K562 (cell line): ENCODE results near the gene BCAS1. TPM values are rescaled to one million over a fixed set of nuclear protein-coding genes. Genes with fewer than 3 reads are reported as not detected.
A peak's percentile ranks its signal among the peaks of the same experiment; 100 is the strongest.

Experiments used
- HCFC1 ChIP-seq: IDR thresholded peaks from 2 replicates; pipeline ENCODE4 v1.6.1; 2012; ENCODE audit warnings: low read depth, low read length, improper control_type of control experiment
- HNRNPL ChIP-seq: fragments of 200-400 bp; formaldehyde crosslinking; IDR thresholded peaks from 2 replicates; pipeline ENCODE4 v1.6.1; 2017; ENCODE audit warnings: low read depth, mild to moderate bottlenecking, low read length
- HNRNPUL1 ChIP-seq: fragments of 200-400 bp; formaldehyde crosslinking; IDR thresholded peaks from 2 replicates; pipeline ENCODE4 v1.6.1; 2017; ENCODE audit warnings: low read length
- IFI16 ChIP-seq: fragments of 250-450 bp; sonication (Bioruptor Pico); IDR thresholded peaks from 2 replicates; pipeline ENCODE4 v2.1.2; 2022; ENCODE audit warnings: mild to moderate bottlenecking, inconsistent platforms
- MXI1 ChIP-seq: IDR thresholded peaks from 2 replicates; pipeline ENCODE4 v1.6.1; 2011; ENCODE audit warnings: low read depth, mild to moderate bottlenecking, improper control_type of control experiment, low read length
- TEAD4 ChIP-seq, 2 experiments: sonication (generic) in 1 of 2; formaldehyde crosslinking in 1 of 2; IDR thresholded peaks; 2 replicates each; pipeline versions ENCODE4 v1.6.1 to v1.8.0; 2012 to 2022; ENCODE audit warnings: borderline replicate concordance in 1 of 2, inconsistent platforms in 1 of 2, low read length in 1 of 2, mild to moderate bottlenecking in 1 of 2, missing genetic modification reagents in 1 of 2
- polyA plus RNA-seq, 8 experiments: library from polyadenylated mRNA; depleted of rRNA in 4 of 8; stranded (reverse) in 5 of 8; unstranded in 3 of 8; fragments of >200 nt; fragmentation: Nextera tagmentation in 2 of 8; fragmentation: Illumina TruSeq in 1 of 8; extraction: Ambion mirVana in 2 of 8; extraction: Trizol in 1 of 8; gene quantifications; 2 replicates each; pipeline versions ENCODE4 v1.2.1 to v1.2.3, GENCODE V29; 2011 to 2014; ENCODE audit warnings: inconsistent platforms in 1 of 8, missing spikeins in 1 of 8
- total RNA-seq, 7 experiments: library from RNA; depleted of rRNA in 6 of 7; stranded (reverse); fragments of >200 nt in 6 of 7; fragmentation: Illumina TruSeq in 2 of 7; extraction: Trizol in 2 of 7; gene quantifications; 2 replicates each; pipeline versions ENCODE4 v1.2.1 to v1.2.3, GENCODE V29; 2011 to 2021; ENCODE audit warnings: low replicate concordance in 1 of 7
- TF ChIP-seq, protein P1 (sequence below), 2 experiments: fragments of 150-350 bp in 1 of 2; IDR thresholded peaks; 2 replicates each; pipeline ENCODE4 v1.6.1; 2012 to 2016; ENCODE audit warnings: low read depth in 2 of 2, low read length in 2 of 2, mild to moderate bottlenecking in 1 of 2, moderate library complexity in 1 of 2
- TF ChIP-seq, protein P2 (sequence below): sonication (generic); formaldehyde crosslinking; IDR thresholded peaks from 2 replicates; pipeline ENCODE4 v1.8.1; 2023; ENCODE audit warnings: mild to moderate bottlenecking, missing genetic modification reagents
- TF ChIP-seq, protein P3 (sequence below): fragments of 250-450 bp; sonication (Bioruptor Pico); IDR thresholded peaks from 2 replicates; pipeline ENCODE4 v1.4.0; 2020
- TF ChIP-seq, protein P4 (sequence below): sonication (generic); formaldehyde crosslinking; IDR thresholded peaks from 2 replicates; pipeline ENCODE4 v1.8.0; 2022; ENCODE audit warnings: mild to moderate bottlenecking, missing genetic modification reagents
- TF ChIP-seq, protein P5 (sequence below): fragments of 450-650 bp; formaldehyde crosslinking; IDR thresholded peaks from 2 replicates; pipeline ENCODE4 v1.4.0; 2022; ENCODE audit warnings: missing genetic modification characterization
- TF ChIP-seq, protein P6 (sequence below): sonication (generic); formaldehyde crosslinking; IDR thresholded peaks from 2 replicates; pipeline ENCODE4 v1.8.0; 2023; ENCODE audit warnings: mild to moderate bottlenecking, missing genetic modification reagents

Gene BCAS1
- total and polyA plus RNA-seq, 9 of the 15 experiments (the other 6 are each of a cell fraction or from before 2014, with no cell fraction given) = 0.18 to 2.3 (median 0.93) TPM

DNA sequence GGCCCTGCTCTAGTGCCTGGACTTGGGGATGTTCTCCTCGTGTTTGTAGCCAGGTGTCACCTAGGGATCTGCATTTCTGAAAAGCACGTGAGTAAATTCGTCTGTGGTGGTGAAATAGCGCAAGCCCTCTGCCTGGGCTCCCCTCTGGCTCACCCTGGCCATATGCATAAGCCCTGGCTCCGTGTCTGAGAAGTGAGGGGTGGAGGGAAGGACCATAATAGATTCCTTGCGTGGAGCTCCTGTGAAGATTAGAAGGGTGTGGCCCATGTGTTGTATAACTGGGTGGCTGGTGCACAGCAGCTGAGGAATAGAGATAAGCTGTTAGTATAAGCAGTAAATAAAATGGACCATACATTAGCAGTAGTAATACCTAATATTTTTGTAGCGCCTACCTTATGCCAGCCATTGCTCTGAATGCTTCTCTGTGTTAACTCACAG is 4.8 kb downstream of the BCAS1 start (continued):
- TF ChIP-seq MXI1 (peak; percentile 64; the same call in 1 of the 2 replicates), TEAD4 (IDR thresholded peaks at IDR 0.05; ENCODE audit: low read length) (peak; percentile 96), TEAD4 (CRISPR knock-in tag; IDR thresholded peaks at IDR 0.05; ENCODE audit: borderline replicate concordance) (no peak), HCFC1 (no peak), HNRNPL (no peak), HNRNPUL1 (no peak), IFI16 (CRISPR knock-in tag) (no peak)
- TF ChIP-seq, protein P1, sequence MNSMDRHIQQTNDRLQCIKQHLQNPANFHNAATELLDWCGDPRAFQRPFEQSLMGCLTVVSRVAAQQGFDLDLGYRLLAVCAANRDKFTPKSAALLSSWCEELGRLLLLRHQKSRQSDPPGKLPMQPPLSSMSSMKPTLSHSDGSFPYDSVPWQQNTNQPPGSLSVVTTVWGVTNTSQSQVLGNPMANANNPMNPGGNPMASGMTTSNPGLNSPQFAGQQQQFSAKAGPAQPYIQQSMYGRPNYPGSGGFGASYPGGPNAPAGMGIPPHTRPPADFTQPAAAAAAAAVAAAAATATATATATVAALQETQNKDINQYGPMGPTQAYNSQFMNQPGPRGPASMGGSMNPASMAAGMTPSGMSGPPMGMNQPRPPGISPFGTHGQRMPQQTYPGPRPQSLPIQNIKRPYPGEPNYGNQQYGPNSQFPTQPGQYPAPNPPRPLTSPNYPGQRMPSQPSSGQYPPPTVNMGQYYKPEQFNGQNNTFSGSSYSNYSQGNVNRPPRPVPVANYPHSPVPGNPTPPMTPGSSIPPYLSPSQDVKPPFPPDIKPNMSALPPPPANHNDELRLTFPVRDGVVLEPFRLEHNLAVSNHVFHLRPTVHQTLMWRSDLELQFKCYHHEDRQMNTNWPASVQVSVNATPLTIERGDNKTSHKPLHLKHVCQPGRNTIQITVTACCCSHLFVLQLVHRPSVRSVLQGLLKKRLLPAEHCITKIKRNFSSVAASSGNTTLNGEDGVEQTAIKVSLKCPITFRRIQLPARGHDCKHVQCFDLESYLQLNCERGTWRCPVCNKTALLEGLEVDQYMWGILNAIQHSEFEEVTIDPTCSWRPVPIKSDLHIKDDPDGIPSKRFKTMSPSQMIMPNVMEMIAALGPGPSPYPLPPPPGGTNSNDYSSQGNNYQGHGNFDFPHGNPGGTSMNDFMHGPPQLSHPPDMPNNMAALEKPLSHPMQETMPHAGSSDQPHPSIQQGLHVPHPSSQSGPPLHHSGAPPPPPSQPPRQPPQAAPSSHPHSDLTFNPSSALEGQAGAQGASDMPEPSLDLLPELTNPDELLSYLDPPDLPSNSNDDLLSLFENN (IDR thresholded peaks at IDR 0.05; ENCODE audit: low read depth in 2 of 2, low read length in 2 of 2) = peak in 1 of 2 experiments; percentile 86; a peak in 2 of 4 replicates
- TF ChIP-seq, protein P2, sequence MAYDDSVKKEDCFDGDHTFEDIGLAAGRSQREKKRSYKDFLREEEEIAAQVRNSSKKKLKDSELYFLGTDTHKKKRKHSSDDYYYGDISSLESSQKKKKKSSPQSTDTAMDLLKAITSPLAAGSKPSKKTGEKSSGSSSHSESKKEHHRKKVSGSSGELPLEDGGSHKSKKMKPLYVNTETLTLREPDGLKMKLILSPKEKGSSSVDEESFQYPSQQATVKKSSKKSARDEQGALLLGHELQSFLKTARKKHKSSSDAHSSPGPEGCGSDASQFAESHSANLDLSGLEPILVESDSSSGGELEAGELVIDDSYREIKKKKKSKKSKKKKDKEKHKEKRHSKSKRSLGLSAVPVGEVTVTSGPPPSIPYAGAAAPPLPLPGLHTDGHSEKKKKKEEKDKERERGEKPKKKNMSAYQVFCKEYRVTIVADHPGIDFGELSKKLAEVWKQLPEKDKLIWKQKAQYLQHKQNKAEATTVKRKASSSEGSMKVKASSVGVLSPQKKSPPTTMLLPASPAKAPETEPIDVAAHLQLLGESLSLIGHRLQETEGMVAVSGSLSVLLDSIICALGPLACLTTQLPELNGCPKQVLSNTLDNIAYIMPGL (CRISPR knock-in tag) = no peak
- TF ChIP-seq, protein P3, sequence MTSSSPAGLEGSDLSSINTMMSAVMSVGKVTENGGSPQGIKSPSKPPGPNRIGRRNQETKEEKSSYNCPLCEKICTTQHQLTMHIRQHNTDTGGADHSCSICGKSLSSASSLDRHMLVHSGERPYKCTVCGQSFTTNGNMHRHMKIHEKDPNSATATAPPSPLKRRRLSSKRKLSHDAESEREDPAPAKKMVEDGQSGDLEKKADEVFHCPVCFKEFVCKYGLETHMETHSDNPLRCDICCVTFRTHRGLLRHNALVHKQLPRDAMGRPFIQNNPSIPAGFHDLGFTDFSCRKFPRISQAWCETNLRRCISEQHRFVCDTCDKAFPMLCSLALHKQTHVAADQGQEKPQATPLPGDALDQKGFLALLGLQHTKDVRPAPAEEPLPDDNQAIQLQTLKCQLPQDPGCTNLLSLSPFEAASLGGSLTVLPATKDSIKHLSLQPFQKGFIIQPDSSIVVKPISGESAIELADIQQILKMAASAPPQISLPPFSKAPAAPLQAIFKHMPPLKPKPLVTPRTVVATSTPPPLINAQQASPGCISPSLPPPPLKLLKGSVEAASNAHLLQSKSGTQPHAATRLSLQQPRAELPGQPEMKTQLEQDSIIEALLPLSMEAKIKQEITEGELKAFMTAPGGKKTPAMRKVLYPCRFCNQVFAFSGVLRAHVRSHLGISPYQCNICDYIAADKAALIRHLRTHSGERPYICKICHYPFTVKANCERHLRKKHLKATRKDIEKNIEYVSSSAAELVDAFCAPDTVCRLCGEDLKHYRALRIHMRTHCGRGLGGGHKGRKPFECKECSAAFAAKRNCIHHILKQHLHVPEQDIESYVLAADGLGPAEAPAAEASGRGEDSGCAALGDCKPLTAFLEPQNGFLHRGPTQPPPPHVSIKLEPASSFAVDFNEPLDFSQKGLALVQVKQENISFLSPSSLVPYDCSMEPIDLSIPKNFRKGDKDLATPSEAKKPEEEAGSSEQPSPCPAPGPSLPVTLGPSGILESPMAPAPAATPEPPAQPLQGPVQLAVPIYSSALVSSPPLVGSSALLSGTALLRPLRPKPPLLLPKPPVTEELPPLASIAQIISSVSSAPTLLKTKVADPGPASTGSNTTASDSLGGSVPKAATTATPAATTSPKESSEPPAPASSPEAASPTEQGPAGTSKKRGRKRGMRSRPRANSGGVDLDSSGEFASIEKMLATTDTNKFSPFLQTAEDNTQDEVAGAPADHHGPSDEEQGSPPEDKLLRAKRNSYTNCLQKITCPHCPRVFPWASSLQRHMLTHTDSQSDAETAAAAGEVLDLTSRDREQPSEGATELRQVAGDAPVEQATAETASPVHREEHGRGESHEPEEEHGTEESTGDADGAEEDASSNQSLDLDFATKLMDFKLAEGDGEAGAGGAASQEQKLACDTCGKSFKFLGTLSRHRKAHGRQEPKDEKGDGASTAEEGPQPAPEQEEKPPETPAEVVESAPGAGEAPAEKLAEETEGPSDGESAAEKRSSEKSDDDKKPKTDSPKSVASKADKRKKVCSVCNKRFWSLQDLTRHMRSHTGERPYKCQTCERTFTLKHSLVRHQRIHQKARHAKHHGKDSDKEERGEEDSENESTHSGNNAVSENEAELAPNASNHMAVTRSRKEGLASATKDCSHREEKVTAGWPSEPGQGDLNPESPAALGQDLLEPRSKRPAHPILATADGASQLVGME (CRISPR knock-in tag) = no peak
- TF ChIP-seq, protein P4, sequence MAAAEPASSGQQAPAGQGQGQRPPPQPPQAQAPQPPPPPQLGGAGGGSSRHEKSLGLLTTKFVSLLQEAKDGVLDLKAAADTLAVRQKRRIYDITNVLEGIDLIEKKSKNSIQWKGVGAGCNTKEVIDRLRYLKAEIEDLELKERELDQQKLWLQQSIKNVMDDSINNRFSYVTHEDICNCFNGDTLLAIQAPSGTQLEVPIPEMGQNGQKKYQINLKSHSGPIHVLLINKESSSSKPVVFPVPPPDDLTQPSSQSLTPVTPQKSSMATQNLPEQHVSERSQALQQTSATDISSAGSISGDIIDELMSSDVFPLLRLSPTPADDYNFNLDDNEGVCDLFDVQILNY (CRISPR knock-in tag) = no peak
- TF ChIP-seq, protein P5, sequence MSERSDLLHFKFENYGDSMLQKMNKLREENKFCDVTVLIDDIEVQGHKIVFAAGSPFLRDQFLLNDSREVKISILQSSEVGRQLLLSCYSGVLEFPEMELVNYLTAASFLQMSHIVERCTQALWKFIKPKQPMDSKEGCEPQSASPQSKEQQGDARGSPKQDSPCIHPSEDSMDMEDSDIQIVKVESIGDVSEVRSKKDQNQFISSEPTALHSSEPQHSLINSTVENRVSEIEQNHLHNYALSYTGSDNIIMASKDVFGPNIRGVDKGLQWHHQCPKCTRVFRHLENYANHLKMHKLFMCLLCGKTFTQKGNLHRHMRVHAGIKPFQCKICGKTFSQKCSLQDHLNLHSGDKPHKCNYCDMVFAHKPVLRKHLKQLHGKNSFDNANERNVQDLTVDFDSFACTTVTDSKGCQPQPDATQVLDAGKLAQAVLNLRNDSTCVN (CRISPR knock-in tag) = no peak
- TF ChIP-seq, protein P6, sequence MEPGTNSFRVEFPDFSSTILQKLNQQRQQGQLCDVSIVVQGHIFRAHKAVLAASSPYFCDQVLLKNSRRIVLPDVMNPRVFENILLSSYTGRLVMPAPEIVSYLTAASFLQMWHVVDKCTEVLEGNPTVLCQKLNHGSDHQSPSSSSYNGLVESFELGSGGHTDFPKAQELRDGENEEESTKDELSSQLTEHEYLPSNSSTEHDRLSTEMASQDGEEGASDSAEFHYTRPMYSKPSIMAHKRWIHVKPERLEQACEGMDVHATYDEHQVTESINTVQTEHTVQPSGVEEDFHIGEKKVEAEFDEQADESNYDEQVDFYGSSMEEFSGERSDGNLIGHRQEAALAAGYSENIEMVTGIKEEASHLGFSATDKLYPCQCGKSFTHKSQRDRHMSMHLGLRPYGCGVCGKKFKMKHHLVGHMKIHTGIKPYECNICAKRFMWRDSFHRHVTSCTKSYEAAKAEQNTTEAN (CRISPR knock-in tag) = no peak
